ENCODE measurements around the gene TRDN.

DNA sequence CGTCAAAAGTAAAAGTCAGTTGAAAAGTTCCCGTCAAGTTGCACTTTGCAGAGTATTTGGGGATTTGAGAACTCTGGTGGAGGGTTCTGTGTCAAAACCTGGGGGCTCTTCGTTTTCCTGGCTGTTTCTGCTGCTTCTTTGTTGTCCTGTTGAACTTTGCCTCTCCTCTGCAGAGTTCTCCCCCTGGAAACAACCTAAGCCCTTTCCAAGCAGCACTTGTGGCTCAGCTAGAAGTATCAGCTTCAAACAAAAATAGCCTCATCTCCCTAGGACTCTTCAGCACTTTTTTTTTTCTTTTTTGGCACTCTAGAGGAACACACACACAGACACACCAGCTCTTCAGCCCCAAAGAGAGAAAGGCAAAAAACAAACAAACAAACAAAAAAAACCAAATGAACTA is at the start of gene TRDN:
- TF ChIP-seq POLR2A (IDR thresholded peaks at IDR 0.05) (no peak), CTCF (IDR thresholded peaks at IDR 0.05) (no peak)
